Measurements from ENCODE around the gene OSBPL6.

- TF ChIP-seq CTCF (IDR thresholded peaks at IDR 0.05) (no peak), EZH2 (IDR thresholded peaks at IDR 0.05; ENCODE audit: borderline replicate concordance, insufficient read depth, low read depth, low read length, poor library complexity, severe bottlenecking) (no peak)
These were observed 35.6 kb downstream of the OSBPL6 start for GRCh38 chr2:178229927-178230326.
